ENCODE measurements around the gene CHST11.

Gene CHST11

DNA sequence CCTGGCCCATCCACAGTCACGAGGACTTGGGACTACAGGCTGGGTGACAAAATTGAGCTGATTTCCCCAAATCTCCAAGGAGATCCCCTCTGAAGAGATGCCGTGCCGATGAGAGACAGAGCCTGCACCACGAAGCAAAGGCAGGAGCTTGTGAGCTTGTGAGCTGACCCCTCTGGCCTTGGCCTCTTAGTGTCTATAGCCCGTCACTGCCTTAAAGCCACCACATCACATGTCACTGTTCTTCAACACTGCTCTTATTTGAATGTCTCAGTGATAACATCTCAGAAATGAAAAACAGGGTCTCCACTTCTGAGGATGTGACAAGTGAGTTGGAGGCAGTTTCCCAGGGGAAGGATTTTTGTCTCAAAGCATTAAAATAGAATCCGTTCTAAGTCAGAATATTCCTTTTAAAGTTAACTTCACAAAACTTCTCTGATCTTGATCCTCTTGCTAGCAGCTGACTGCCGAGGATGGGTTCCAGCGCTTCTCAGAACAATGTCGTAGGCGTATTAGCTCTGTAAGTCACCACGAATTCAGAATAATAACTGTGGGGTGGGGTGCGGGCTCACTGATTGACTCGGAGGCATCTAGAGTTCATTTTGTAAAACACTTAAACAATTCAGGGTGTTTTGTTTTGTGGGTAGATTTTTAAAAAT lies 37.5 kb downstream of the CHST11 start:
- peak; percentile 27 to 94 (median 73) for DNase-seq
- intact Hi-C loops (cut with DNase I) = no loop called here

DNA sequence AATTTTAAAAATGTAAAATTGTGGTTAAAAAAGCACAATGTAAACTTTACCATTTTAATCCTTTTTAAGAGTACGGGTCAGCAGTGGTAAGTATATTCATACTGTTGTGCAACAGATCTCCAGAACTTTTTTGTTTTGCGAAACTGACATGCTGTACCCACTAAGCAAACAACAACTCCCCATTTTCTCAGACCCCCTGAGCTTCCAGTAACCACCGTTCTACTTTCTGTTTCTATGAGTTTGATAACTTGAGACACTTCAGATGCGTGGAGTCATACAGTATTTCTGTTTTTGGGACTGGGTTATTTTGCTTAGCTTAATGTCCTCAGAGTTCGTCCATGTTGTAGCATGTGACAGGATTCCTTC lies 38.0 kb downstream of the CHST11 start:
- intact Hi-C loops (cut with DNase I) = no loop called here
- DNase-seq = no peak

DNA sequence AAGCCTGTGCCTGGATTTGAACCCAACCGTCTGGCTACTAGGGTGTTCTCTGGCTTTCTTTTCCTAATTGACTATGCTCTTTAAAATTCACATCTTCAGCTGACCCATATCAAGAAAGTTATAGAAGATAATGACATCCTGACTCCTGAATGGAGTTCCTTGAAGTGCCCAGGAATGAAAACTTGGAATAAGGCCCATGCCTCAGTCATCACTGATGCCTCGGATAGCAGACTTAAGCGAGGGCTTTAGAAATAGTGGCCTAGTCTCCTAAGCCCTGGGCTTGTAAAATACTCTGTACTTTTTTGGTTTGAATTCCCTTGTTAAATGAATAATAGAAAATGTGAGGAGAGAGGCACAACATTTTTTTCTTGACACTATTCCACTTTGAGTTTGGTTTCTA lies 39.0 kb downstream of the CHST11 start:
- intact Hi-C loops (cut with DNase I) = no loop called here
- DNase-seq = no peak

DNA sequence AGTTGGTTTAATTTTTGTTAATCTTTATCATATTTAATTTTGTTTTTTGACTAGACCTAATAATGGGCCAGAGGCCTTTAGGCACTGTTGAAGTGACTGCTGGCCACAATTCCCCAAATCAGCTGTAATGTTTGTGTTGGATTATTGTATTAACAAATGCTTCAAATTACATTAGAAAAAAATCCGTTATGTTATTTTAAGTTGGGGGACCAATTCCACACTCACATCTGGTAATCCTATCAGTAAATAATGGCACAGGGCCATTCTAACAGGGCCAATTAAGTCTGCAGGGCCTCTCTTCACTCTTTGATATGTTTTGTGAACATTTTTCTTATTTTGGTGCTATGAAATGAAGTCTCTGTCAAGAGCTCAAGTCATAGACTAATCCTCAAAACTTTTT lies 39.6 kb downstream of the CHST11 start:
- DNase-seq = no peak
- intact Hi-C loops (cut with DNase I) = no loop called here

DNA sequence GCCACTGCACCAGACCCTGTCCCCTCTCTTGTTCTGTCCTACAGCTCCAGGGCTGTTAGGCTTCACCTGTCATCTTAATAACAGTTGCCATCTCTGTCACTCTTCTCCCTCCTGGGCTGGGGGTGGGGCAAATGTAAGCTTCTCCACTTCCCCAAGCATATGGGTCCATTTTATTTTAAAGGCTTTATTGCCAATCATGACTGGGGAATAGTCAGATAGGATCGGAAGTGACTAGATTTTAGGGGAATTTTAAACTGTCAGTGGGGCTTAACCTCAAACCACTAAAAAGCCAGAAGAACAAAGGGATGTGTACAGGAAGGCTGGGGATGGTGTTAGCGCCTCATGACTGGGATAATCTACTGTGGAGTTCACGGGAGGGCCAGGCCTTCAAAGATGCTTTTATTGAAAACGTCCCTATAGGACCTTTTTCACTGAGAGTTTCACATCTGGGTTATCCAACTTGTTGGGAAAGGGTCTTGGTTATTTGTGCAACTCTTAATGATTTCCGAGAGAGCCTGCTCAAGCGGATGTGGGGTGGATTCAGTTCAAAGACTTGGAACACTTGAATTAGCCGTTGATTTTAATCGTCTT lies 41.6 kb downstream of the CHST11 start:
- no peak for DNase-seq
- intact Hi-C loops (cut with DNase I) = no loop called here

DNA sequence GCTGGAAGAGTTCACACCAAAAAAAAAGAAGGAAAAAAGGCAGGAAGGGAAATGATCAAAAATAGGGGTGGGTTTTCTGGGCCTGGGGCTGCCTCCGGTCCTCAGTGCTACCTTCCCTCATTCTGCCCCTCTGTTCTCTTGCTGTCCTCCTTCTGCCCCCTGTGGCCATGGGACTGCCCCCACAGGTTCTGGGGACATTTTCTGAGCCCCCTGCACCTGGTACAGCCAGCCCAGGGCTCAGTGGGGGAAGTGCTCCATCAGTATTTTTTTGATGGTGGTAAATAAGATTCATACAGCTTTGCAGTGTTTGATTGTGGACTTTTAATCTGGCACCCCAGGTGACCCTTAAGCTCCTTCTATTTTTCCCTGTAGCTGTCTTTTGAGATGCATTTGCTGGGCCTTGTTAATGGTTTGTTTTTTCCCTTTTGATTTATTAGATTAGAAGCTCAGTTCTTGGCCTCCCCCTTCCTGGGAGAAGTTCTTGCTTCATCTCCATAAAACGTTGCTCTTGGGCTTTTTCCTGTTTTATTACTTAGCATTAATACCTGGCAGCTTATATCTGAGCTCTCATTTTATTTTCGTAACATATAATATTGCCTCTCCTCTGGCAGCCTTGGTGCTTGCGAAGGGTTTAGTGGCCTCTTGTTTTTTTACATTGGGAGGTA lies 43.1 kb downstream of the CHST11 start:
- intact Hi-C loops (cut with DNase I) = no loop called here
- DNase-seq = no peak

DNA sequence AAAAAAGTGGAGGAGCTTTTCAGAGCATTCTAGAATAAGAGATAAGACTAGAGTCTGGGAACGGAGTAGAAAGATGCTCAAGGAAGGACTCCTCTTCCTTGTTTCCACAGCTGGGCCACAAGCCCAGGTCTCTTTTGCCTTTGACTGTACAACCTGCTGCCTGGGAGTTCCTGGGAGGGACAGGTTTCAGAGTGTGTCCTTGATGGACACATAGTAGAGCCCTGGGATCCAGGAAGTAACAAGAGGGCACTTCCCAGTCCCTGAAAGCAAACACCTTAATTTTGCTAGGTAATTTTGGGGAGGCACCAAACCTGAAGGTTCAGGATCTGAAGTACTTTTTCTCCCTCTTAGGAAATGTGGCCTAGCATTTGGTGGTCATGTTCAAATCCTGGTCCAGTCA lies 44.4 kb downstream of the CHST11 start:
- intact Hi-C loops (cut with DNase I) = no loop called here
- no peak for DNase-seq

DNA sequence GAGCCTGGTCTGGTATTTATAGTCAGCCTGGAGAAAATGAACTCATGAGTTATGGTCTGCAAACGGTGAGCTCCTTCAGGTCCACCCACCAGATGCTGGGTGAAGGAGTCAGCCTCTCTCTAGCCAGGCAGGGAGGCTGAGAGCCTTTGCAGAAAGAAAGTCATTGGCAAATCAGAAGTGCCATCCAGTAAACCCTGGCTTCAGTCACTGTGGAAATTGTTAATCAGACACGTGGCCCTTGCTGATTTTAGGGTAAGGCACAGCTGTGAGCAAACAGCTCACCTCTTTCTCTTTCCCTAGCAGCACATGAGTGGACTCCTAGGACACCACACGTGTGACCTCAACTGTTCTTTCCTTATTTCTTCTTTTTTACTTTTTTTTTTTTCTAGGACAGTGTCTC lies 44.9 kb downstream of the CHST11 start:
- intact Hi-C loops (cut with DNase I) = no loop called here

DNA sequence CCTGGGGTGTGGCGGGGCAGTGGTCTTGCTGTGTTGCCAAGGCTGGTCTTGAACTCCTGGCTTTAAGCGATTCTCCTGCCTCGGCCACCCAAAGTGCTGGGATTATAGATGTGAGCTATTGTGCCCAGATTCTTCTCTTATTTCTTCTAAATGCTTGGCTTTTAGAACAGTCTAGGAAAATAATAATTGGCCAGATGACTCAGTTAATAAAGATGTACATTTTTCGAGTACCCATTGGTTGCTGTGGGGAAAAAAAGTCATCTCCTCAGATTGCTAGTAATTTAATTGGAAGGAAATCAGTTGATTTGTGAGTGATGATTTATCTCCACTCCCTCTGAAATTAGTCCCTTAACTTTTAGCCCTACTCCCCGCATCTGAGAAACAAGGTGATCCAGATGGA lies 45.5 kb downstream of the CHST11 start:
- no peak for DNase-seq
- intact Hi-C loops (cut with DNase I) = no loop called here

More for the DNA sequence above, 44.9 kb downstream of the CHST11 start:
- no peak for DNase-seq

DNA sequence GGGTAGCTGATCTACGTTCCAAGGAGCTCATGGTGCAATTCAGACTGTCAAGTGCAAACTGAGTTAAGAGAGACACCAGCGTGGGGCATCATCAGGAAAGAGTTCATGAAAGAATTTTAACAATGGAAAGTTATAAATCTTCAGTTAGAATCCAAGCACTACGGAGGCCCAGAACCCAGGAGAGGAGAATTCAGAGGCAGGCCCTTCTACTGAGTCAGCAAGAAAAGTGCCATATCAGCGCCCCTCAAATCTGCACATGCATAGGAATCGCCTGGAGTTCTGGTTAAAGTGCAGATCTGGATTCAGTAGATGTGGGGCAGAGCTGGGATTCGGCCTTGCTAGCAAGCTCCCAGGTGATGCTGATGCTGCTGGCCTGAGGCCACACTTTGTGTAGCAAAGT lies 45.9 kb downstream of the CHST11 start:
- no peak for DNase-seq
- intact Hi-C loops (cut with DNase I) = no loop called here

DNA sequence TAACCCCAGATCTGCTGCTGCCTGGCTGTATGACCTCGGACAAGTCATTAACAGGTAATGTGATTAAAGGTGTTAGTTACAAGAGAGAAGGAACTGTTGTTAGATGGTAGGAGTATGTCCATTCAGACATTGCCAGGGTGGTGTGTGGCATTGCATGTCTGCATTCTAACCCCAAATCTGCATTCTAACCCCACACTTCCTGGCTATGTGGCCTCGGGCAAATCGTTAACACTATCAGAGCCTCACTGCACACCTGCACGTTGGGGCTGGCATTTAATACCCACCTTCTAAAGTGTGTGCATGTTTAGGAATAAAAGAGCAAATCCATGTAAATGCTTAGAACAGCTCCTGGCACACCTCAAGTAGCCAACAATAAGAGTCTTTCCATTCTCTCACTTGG lies 46.4 kb downstream of the CHST11 start:
- intact Hi-C loops (cut with DNase I) = no loop called here
- no peak for DNase-seq

DNA sequence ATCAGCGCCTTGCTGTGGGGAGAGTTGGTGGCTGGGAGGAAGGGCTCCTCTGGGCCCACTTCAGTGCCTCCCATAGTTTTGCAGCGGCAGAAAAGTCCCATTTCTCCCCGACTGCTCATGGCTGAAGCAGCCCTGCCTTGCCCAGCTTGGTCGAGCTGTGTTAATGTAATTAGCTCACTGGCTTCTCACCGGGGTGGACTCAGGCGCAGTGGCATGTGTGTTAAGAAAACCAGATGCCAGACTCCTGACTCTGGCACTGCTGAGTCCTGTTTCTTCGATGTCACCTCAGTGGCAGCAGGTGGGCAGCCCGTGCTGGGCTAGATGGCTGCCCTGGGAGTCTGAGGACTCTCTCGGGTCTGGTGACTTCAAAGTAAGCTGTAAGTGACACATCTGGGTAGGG lies 47.4 kb downstream of the CHST11 start:
- intact Hi-C loops (cut with DNase I) = no loop called here
- no peak for DNase-seq

DNA sequence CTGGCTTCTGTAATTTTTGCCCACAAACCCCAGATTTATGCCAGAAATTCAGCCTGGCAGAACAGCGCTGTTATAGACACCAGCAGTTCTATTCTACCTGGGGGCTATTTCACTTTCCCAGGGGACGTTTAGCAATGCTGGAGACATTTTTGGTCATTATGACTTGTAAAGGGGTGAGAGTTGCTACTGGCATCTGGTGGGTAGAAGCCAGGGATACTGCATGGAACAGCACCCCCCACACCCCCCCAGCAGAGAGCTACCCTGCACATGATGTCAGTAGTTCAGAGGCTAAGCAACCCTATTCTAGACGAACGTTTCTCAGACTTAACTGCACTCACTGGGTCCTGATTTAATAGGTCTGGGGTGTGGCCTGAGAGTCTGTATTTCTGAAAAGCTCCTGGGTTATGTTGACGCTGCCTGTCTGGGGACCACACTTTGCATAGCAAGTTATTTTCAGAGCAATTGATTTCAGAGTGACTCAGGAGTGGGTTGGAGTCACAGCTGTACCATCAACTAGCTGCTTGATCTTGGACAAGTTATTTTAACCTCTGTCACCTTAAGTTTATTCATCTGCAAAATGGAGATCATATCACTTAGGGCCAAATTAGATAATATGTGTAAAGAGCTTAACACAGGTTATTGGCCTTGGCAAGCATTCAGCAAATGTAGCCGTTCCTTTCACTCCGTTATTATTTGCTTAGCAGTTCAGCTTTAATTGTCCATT lies 48.5 kb downstream of the CHST11 start:
- intact Hi-C loops (cut with DNase I) = no loop called here
- no peak for DNase-seq

DNA sequence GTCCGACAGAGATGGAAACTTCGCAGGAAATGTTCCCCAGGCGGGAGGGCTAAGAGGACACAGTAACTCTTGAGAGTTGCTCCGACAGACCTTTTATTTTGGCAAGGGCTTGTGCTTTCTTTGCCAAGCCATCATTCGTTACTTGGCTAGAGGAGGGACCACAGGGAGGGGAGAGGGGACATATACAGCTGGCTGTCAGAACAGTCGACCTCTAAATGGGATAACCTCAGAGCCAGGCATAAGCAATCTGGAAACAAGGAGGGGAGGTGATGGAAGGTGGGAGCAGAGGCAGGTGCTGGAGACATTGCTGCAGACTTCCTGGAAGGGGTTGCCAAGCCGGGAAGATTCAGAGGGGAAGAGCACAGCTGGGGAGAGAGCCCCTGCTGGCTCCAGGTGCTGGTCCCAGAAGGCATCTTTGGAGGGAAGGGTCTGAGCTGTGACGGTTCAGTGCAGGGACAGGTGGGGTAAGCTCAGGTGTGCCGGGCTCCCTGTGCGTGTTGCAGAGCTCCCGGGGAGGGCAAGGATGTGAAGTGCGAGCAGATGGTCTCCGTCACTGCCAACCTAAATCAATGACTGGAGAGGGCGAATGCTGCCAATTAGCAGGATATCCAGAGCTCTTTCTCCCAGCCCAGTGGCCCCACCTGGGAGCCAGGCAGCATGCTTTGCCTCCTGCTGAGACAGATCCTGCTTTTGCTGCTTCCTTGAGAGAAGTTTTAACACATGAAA lies 50.1 kb downstream of the CHST11 start:
- intact Hi-C loops (cut with DNase I) = no loop called here
- no peak for DNase-seq

DNA sequence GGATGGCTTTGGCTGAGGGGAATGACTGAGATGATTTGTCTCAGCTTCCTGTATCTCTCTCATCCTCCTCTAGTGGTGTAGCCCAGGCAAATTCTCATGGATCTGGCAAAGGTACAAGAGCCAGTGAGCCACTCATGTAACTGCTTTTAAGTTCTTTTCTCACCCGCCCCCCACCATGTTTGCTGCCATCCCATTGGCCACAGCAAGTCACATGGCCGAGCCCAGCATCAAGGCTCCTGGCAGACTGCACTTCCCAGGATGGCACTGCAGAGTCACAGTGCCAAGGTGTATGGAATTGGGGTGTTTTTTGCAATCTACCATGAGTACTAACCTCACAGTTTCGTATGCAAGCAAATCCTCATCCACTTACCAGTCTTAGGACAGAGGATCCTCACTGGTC lies 50.9 kb downstream of the CHST11 start:
- intact Hi-C loops (cut with DNase I) = no loop called here
- peak in 5 of 42 donors; percentile 25 to 44 (median 32) for DNase-seq

DNA sequence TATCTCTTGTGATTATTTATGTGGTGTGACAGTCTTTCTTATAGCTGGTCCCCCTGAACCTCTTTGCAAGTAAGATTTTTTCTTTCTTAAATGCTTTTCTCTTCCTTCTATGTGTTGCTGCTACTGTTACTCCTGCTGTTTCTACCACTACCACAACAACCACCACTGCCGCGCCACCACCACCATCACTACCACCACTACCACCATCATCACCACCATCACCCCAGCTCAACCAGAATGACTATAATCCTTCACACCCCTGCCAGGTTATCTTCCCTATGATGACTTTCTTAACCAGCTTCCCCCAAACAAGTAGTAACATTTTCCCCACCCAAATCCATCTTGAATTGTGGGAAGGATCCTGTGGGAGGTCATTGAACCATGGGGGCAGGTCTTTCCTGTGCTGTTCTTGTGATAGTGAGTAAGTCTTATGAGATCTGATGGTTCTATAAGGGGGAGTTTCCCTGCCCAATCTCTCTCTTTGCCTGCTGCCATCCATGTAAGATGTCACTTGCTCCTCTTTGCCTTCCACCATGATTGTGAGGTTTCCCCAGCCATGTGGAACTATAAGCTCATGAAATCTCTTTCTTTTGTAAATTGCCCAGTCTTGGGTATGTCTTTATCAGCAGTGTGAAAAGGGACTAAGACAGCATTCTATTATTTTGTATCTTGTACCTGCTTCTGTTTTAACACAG lies 52.2 kb downstream of the CHST11 start:
- intact Hi-C loops (cut with DNase I) = no loop called here

DNA sequence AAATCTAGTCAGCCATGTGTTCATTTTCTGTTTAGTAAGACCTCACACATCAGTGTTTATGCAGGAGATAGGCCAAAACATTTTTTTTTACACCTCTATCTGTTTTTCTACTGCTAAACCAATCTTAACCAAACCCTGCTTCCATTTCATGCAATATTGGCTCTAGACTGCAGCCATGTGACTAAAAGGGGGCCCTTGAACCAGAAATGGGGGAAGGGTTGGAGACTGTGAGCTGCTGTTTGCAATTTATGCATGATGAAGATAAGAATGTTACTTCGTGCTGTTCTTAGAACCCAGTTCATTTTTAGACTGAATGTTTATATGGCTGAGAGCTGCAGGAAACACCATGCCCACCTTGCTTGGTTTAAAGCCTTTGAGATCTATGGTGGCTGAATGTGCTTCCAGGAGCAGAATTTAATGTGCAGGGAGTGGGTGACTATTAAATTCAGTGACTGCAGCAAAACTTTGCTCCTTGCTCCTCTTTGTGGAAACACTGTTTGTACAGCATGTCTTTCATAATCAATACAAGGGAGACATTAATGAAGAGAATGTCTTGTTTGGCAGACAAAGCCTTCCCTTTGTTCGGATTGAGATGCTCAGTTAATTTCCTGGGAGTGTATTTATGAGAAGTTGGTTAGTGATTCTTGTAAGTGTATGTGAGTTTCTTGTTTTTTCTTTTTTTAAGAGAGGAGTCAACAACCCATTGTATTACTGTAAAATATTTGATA lies 53.6 kb downstream of the CHST11 start:
- intact Hi-C loops (cut with DNase I) = no loop called here
- peak in 2 of 42 donors; percentile 15 to 34 for DNase-seq

More for the DNA sequence above, 52.2 kb downstream of the CHST11 start:
- no peak for DNase-seq

DNA sequence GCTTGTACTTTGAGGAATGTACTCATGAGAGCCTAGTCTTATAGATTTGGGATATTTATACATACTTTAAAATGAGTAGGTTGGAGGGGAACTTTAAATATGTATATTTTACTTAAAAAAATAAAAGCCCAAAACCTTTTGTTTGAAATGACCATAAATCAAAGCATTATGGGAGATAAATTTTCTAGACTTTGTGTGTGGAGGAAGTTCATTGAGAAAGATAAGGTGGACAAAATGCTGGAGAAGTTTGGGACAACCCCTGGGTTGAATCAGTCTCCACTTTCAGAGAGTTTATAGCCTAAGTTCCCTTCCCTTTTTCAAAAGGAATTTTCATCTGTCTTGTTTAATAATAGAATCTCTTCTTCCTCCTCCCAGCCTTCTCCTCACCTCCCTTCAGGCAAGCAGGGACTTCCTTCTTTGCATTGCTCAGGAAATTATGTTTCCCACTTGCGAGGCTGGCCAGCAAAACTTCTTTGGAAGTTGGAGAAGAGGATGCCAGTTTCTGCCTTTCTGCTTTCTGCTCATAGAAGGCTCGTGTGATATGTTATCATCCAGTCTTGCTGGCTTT lies 54.2 kb downstream of the CHST11 start:
- DNase-seq = no peak
- intact Hi-C loops (cut with DNase I) = no loop called here

Data from head of caudate nucleus (tissue), 42 donors.